ENCODE data around the gene RTP2.

DNA sequence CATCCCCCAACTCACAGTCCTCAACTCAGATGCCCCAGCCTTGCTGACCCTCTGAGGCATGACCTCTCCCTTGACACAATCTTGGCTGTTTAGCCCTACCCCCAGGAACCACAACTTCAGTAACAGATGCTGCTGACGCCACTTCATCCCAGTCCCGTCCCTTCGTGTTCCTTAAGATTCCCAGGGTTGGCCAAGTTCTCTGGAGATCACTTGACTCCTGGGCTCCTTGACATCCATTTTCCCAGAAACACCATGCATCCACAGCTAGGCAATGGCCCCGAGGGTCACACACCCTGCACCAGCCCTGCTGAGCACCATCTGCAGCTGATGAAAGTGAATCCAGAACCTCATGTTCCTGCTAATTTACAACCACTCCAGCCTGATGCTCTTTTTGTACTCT is 6.9 kb downstream of the RTP2 start:
- no peak for TF ChIP-seq CTCF (IDR thresholded peaks at IDR 0.05; ENCODE audit: low read depth, low read length)
- no peak for TF ChIP-seq POLR2A (IDR thresholded peaks at IDR 0.05; ENCODE audit: extremely low read depth, insufficient read length)
- no peak for TF ChIP-seq MAX (IDR thresholded peaks at IDR 0.05; ENCODE audit: low read depth, low read length)
